ELF-1 (cell line): ENCODE data around the gene CELSR3.

Experiments used
- DNase-seq: peaks from one replicate; pipeline ENCODE4 v3.0.0-alpha.2; 2016; ENCODE audit warnings: low read depth, low spot score

Gene CELSR3

GRCh38 chr3:48687220-48687678 lies 24.6 kb upstream of the CELSR3 start:
- DNase-seq, result no peak

DNA sequence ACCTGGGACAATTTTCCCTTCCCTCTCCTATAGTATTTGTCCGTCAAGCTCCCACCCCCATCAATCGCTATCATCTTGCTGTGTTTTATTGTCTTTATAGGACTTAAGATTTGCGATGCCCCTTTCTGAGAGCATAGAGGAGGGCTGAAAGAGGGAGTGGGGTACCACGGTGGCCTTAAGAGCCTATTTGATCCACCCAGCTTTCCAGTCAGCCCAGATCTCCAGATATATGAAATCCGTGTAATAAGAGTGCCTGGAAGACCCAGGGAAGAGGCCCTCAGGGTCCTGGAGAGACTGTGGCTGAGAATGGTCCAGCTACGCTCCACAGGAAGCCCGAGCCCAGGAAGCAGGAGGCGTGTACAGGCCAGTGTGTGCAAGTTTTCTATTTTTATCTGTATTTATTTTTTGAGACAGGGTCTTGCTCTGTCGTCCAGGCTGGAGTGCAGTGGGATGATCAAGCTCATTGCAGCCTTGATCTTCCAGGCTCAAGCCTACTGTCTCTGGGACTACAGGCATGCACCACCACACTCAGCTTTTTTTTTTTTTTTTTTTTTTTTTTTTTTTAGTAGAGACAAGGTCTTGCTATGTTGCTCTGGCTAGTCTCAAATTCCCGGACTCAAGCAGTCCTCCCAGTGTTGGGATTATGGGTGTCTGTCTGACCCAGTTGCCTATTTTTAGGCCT lies 24.0 kb upstream of the CELSR3 start:
- DNase-seq, result no peak

GRCh38 chr3:48685603-48686511 lies 23.2 kb upstream of the CELSR3 start, which contains the start of gene NCKIPSD:
TSS of gene NCKIPSD (minus strand) at chr3:48685915. CDS start at chr3:48685807, 108 bp downstream.
- peak; percentile 94 for DNase-seq

GRCh38 chr3:48685293-48685602 lies 22.6 kb upstream of the CELSR3 start:
- DNase-seq, result no peak

DNA sequence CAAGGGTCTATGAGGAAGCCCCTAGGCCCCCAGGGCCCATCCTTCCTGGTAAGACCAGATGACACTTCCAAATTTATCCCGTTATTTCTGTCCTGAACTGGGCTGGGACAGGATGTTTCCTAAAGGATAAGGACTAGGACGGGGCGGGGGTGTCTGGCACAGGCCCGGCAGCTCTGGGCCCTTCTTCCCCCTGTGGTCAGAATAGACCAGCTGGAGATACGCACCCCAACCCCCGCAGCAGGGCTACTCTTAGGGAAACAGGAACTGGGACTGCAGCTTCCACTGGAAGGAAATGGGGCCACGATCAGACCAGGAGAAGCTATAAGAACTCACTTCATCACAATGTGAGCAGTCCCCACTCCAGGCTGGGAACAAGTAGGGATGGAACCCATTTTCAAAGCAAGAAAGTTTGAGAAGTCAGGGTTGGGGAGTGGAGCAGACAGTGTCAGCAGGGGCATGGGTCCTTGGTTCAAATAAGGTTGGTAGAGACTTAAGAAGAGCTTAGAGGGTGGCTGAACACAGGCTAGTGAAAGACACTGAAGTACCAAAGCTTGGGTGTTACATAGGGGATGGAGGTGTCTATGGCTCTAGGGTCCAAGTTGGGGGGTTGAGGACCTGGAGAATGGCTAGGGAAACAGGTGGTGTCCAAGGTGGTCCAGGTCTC lies 21.9 kb upstream of the CELSR3 start:
- DNase-seq, result no peak

DNA sequence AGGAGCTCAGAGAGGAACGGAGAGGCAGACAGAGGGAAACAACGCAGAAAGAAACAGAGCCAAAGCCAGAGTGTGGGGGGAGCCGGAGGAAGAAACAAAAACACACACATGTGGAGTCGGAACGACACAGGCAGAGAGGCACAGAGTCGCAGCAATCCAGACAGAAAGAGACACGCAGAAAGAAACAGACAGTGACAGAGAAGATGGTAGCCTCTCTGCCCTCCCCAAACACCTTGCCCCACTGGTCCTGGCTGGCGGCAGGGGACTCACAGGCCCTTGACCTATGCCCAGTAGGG lies 21.3 kb upstream of the CELSR3 start:
- no peak for DNase-seq

GRCh38 chr3:48682786-48683185 lies 20.1 kb upstream of the CELSR3 start:
- DNase-seq, result no peak

DNA sequence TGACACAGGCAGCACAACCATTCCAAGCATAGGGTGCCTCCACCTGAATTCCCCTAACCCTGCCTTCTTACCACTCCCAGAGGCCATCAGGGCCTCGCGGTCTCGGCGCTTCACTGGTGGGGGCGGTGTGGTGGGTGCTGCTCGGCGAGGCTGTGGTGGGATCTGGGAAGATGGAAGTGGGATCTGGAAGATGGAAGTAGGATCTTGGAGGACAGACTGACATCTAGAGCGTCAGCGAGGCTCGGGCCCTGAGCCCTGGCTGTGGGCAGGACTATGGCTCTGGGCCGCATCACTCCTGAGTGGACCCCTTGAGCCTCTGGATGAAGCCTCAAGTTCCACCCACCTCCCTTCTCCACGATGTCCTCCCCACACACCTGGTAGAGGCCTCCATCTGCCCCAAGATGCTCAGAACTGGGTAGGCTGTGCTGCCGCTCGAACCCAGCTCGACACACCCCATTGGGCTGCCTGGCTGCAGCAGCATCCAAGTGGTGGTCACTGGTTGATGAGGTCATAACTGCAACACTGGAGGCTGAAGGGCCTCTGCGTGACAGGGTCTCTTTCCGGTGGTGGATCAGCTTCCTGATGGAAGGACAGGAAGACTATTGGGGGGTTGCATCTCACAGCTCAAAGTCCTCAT lies 19.4 kb upstream of the CELSR3 start:
- DNase-seq, result no peak

GRCh38 chr3:48681541-48681880 lies 18.8 kb upstream of the CELSR3 start:
- DNase-seq, result no peak

- DNase-seq, result no peak
Observed at GRCh38 chr3:48680811-48681540, 18.3 kb upstream of the CELSR3 start.

GRCh38 chr3:48679411-48680391 lies 17.0 kb upstream of the CELSR3 start:
- DNase-seq, result no peak

GRCh38 chr3:48678566-48679380 lies 16.1 kb upstream of the CELSR3 start:
- no peak for DNase-seq

DNA sequence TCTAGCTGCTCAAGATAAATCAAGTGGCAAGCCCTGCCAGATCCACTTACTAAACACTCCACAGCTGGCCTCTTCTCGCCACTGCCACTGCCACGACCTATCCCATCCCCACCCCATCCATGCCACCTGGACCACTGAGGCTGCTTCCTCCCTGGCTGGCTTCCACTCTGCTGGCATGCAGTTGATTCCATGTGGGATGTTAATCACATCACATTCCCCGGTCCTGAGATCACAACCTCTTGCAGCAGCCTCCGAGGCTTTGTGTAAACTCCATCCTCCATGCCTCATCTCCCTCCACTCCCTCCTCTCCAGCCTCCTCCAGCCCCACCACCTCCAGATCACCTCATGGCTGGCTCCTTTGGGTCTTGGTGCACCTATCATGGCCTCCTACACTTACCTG lies 15.4 kb upstream of the CELSR3 start:
- no peak for DNase-seq

GRCh38 chr3:48674505-48674904 lies 11.8 kb upstream of the CELSR3 start:
- no peak for DNase-seq

GRCh38 chr3:48672522-48672921 lies 9.8 kb upstream of the CELSR3 start:
- no peak for DNase-seq

DNA sequence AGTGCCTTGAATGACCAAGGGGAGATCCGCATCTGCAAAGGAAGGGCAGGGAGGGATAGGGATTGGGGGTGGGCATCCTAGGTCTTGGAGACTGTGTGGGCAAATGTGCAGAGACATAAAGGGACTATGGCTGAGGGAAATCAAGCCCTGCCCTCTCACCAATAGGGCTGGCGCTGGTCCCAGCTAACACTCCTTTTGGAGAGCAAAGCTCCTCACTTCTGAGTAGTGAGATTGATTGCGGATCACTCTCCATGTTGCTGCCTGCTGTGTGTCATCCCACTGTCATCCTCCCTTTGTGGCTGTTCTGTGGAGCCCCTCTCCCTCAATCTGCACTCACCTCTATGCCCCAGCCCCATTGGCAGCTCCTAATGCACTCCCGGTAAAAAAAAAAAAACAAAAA lies 2.2 kb upstream of the CELSR3 start:
- no peak for DNase-seq

- DNase-seq, result no peak
Observed at GRCh38 chr3:48664313-48664644, 1.6 kb upstream of the CELSR3 start.

DNA sequence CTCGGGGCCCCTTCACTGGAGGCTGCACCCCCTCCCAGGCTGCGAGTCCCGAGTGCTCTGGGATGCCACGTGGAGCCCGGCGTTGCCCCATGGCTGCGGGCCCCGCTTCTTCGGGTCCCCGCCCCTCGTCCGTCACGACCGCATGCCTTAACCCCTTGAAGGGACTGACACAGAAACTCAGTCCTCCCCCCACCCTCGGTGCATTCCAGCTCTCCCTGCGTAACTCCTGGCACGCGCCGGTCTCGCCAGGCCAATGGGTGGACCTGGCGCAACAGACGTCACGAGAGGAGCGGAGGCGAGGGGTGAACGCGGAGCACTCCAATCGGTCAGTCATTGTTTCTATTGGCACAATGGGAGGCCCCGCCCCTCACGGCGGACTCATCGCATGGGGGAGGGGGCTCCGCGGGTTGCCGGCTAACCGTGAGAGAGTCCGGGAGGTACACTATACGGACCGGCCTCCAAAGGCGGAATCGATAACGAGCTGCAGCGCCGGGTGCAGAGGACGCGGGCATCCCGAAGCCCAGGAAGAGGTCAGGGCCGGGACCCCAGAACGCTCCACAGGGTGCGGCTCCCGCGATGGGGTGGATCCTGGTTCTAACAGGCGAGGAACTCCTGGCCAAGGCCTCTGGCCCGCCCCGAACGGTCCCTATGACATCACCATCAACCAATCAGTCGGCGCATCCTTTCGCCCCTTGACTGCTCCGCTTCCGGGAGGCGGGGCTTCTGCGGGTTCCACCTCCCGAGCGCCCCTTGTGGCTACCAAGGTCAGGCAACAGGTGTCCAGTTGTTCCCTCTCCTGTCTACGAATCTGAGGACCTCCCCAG lies 1.0 kb upstream of the CELSR3 start:
- peak; percentile 99 for DNase-seq
